B cell (primary cell): ENCODE results near the gene DRC1. TPM values are rescaled to one million over a fixed set of nuclear protein-coding genes. Genes with fewer than 3 reads are reported as not detected.

Source experiments
- ATAC-seq: fragments of 200-7000 bp; cut with Tn5 transposase; one replicate; pipeline ENCODE4 v1.10.0; 2021; ENCODE audit warnings: low read depth, mild to moderate bottlenecking, moderate number of reproducible peaks, moderate library complexity
- CTCF ChIA-PET: fragments of 350-600 bp; sonication (Branson Sonifier 250); formaldehyde crosslinking; loops from one replicate; lab custom pipeline; 2021; ENCODE audit warnings: antibody characterized with exemption, inconsistent platforms; lab: Charles Lee
- POLR2A ChIA-PET: fragments of 350-600 bp; sonication (Branson Sonifier 250); formaldehyde crosslinking; loops from one replicate; lab custom pipeline; 2021; ENCODE audit warnings: antibody characterized with exemption; lab: Charles Lee
- DNase-seq: peaks from one replicate; pipeline ENCODE4 v3.0.0; 2013
- H2AFZ ChIP-seq: 2 replicates; pipeline ENCODE4 v1.6.1; 2012; ENCODE audit warnings: mild to moderate bottlenecking, low read depth, low read length; ENCODE audit not compliant: insufficient read depth, poor library complexity, severe bottlenecking
- H3K27ac ChIP-seq, 2 donors: 1 replicate in 1 of 2; 2 replicates in 1 of 2; pipeline ENCODE4 v1.5.1; 2012 to 2013; ENCODE audit warnings: low read length in 2 of 2, mild to moderate bottlenecking in 2 of 2, moderate library complexity in 1 of 2
- H3K27me3 ChIP-seq, 4 experiments: fragments of 200-600 bp in 1 of 4; sonication (generic) in 1 of 4; replicated peaks in 1 of 4; 1 replicate in 2 of 4; 2 replicates in 2 of 4; pipeline versions ENCODE4 v1.6.1 to v1.7.0; 2013 to 2016; ENCODE audit warnings: low read length in 3 of 4, mild to moderate bottlenecking in 2 of 4, mixed read lengths in 1 of 4, moderate library complexity in 1 of 4; ENCODE audit not compliant: insufficient read depth in 4 of 4, control insufficient read depth in 3 of 4; ENCODE audit errors: control extremely low read depth in 1 of 4
- H3K36me3 ChIP-seq, 2 experiments: replicated peaks in 1 of 2; 1 replicate in 1 of 2; 2 replicates in 1 of 2; pipeline versions ENCODE4 v1.6.1 to v1.7.1; 2013; ENCODE audit warnings: low read length in 1 of 2; ENCODE audit not compliant: insufficient read depth in 2 of 2, control insufficient read depth in 1 of 2; ENCODE audit errors: control extremely low read depth in 1 of 2, extremely low read depth in 1 of 2
- H3K4me1 ChIP-seq, 2 donors: fragments of 200-600 bp in 1 of 2; sonication (generic) in 1 of 2; 1 replicate in 1 of 2; 2 replicates in 1 of 2; pipeline versions ENCODE4 v1.5.1 to v1.6.1; 2013 to 2017; ENCODE audit warnings: low read length in 2 of 2; ENCODE audit not compliant: control insufficient read depth in 2 of 2, insufficient read depth in 2 of 2
- H3K4me2 ChIP-seq: replicated peaks from 2 replicates; pipeline ENCODE3; 2012; ENCODE audit warnings: mild to moderate bottlenecking, low read depth, low read length; ENCODE audit not compliant: poor library complexity, severe bottlenecking
- H3K4me3 ChIP-seq, 5 experiments: fragments of 200-600 bp in 1 of 5; sonication (generic) in 1 of 5; 1 replicate in 3 of 5; 2 replicates in 2 of 5; pipeline versions ENCODE4 v1.5.1 to v1.7.0; 2011 to 2016; ENCODE audit warnings: low read length in 4 of 5, mild to moderate bottlenecking in 4 of 5, low read depth in 2 of 5, control low read depth in 1 of 5, moderate library complexity in 1 of 5; ENCODE audit not compliant: insufficient read depth in 1 of 5; ENCODE audit errors: control extremely low read depth in 1 of 5, extremely low read depth in 1 of 5
- H3K79me2 ChIP-seq: fragments of 200-600 bp; sonication (generic); one replicate; pipeline ENCODE4 v1.6.0; 2016; ENCODE audit warnings: low read length; ENCODE audit not compliant: control insufficient read depth, insufficient read depth
- H3K9ac ChIP-seq: fragments of 200-600 bp; sonication (generic); 2 replicates; pipeline ENCODE4 v1.6.1; 2017; ENCODE audit warnings: mild to moderate bottlenecking, low read length, moderate library complexity
- H3K9me3 ChIP-seq, 3 donors: one replicate each; pipeline versions ENCODE4 v1.6.1 to v1.7.1; 2013; ENCODE audit warnings: low read length in 2 of 3; ENCODE audit not compliant: control insufficient read depth in 2 of 3, insufficient read depth in 1 of 3; ENCODE audit errors: control extremely low read depth in 1 of 3
- H4K20me1 ChIP-seq: 2 replicates; pipeline ENCODE4 v1.6.0; 2012; ENCODE audit warnings: mild to moderate bottlenecking, low read length; ENCODE audit not compliant: insufficient read depth, control insufficient read depth, poor library complexity, severe bottlenecking
- H3K27ac Mint-ChIP-seq: one replicate; pipeline ENCODE4 v1.8.0; 2021; ENCODE audit warnings: mixed read lengths
- H3K27me3 Mint-ChIP-seq: one replicate; pipeline ENCODE4 v1.8.0; 2021; ENCODE audit warnings: mixed read lengths
- H3K4me1 Mint-ChIP-seq: one replicate; pipeline ENCODE4 v1.8.0; 2021; ENCODE audit warnings: mixed read lengths
- H3K4me3 Mint-ChIP-seq: one replicate; pipeline ENCODE4 v1.8.0; 2021; ENCODE audit warnings: mixed read lengths
- H3K9me3 Mint-ChIP-seq: one replicate; pipeline ENCODE4 v1.8.0; 2022; ENCODE audit warnings: mixed read lengths; ENCODE audit not compliant: insufficient read depth
- CTCF ChIP-seq: fragments of 200-600 bp; IDR thresholded peaks from one replicate; pipeline ENCODE4 v1.8.0; 2022; ENCODE audit warnings: antibody characterized with exemption, mild to moderate bottlenecking
- EZH2 ChIP-seq: IDR thresholded peaks from 2 replicates; pipeline ENCODE4 v1.6.1; 2012; ENCODE audit warnings: borderline replicate concordance, low read depth, mild to moderate bottlenecking, moderate library complexity, low read length; ENCODE audit not compliant: insufficient read depth, poor library complexity, severe bottlenecking
- WGBS: methylation state at CpG from one replicate; pipeline ENCODE4 v1.1.5; 2013; ENCODE audit warnings: missing lambda C conversion rate; ENCODE audit not compliant: insufficient coverage; 5-methylcytosine and 5-hydroxymethylcytosine counted together
- intact Hi-C: fragments of 100-400 bp; cut with micrococcal nuclease; formaldehyde crosslinking; loops from one replicate; pipeline ENCODE4 v1.10.0; 2022
- polyA plus RNA-seq: library from polyadenylated mRNA; depleted of rRNA; stranded (reverse); fragments of >200 nt; gene quantifications from 2 replicates; pipeline ENCODE4 v1.2.3, GENCODE V29; 2012
- total RNA-seq, 2 donors: library from RNA; stranded (reverse); fragments of 120-200 nt in 1 of 2; gene quantifications; 1 replicate in 1 of 2; 2 replicates in 1 of 2; pipeline versions ENCODE4 v1.2.3 to v1.2.4, GENCODE V29; 2013 to 2022

Gene DRC1
- total and polyA plus RNA-seq, 2 donors (not counting 1 experiment from before 2014, with no cell fraction given): not detected

- POLR2A ChIA-PET: no interaction called here
- Histone ChIP-seq H3K27ac (no peak overlapping the region), H3K4me1 (no peaks in the 10 kb centered on the region), H3K9me3 (no peaks in the 10 kb centered on the region), H2AFZ (no peak overlapping the region), H3K4me2 (no peak overlapping the region), H3K27me3 (no peaks in the 10 kb centered on the region), H3K36me3 (peaks cover 3 to 5% of the 10 kb centered on the region in 2 experiments), H3K79me2 (peaks cover 98% of the 10 kb centered on the region), H4K20me1 (peaks cover 58% of the 10 kb centered on the region), H3K4me3 (no peak overlapping the region), H3K9ac (no peak overlapping the region)
- Mint-ChIP-seq H3K27ac (no peak overlapping the region), H3K4me3 (no peak overlapping the region), H3K4me1 (peaks cover 14% of the 10 kb centered on the region), H3K27me3 (no peaks in the 10 kb centered on the region), H3K9me3 (no peaks in the 10 kb centered on the region)
- no CpG with 5 or more reads among the region's 2 CpGs for WGBS
- no peak for TF ChIP-seq CTCF
- TF ChIP-seq EZH2: no peak
- CTCF ChIA-PET: interaction anchor here (1.0 to 1.5 kb wide), 2 partner anchors 24 to 26 kb away, joined by 3 read pairs; no protein-coding TSS in a partner anchor
- ATAC-seq (no peak), DNase-seq (no peak)
- intact Hi-C loops: no loop called here
Measured at GRCh38 chr2:26356771-26357170, 44.9 kb upstream of the DRC1 start.

GRCh38 chr2:26359886-26360473 lies 41.7 kb upstream of the DRC1 start:
- Histone ChIP-seq H3K4me2 (no peak overlapping the region), H3K9me3 (no peaks in the 10 kb centered on the region), H3K27me3 (no peaks in the 10 kb centered on the region), H3K9ac (no peak overlapping the region), H4K20me1 (peaks cover 42% of the 10 kb centered on the region), H3K27ac (no peak overlapping the region), H3K4me1 (no peaks in the 10 kb centered on the region), H3K79me2 (peaks cover 77% of the 10 kb centered on the region), H3K4me3 (no peak overlapping the region), H2AFZ (no peak overlapping the region), H3K36me3 (peaks cover 3 to 5% of the 10 kb centered on the region in 2 experiments)
- ATAC-seq (no peak), DNase-seq (no peak)
- Mint-ChIP-seq H3K4me3 (no peak overlapping the region), H3K9me3 (no peaks in the 10 kb centered on the region), H3K4me1 (peaks cover 10% of the 10 kb centered on the region), H3K27me3 (no peaks in the 10 kb centered on the region), H3K27ac (no peak overlapping the region)
- POLR2A ChIA-PET: no interaction called here
- CTCF ChIA-PET: no interaction called here
- no CpG with 5 or more reads among the region's 4 CpGs for WGBS
- intact Hi-C loops: no loop called here
- TF ChIP-seq CTCF (no peak), EZH2 (no peak)
